NCI-H187 (cell line): ENCODE results near the gene C1QTNF9.
"Not testable (repeated sequence)": the region's sequence is repeated elsewhere in the genome, so short reads cannot be mapped to it uniquely, and the experiment has no call there.

Experiments
- DNase-seq, 2 experiments: peaks; one replicate each; lab custom pipeline; 2025; lab: John Stamatoyannopoulos, UW

The C1QTNF9 gene

DNA sequence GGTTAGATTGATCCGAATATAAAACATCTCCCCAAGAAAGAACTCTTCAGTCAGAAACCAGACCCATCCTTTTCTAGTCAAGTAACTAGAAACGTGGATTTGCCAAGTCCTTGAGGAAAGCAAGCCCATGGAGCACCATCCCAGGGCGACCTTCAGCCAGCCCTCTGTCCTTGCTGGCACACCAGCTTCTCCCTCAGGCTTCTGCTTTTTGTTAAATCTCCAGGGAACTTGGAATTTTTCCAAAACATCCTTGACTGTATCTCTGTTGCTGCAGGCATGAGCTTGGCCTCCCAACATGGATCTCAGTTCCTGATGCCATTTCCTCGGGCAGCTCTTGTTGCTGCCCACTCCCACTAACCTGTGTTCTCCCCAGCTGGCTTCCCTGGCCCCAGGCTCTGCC, 27.1 kb upstream of the C1QTNF9 start:
- no peak for DNase-seq

DNA sequence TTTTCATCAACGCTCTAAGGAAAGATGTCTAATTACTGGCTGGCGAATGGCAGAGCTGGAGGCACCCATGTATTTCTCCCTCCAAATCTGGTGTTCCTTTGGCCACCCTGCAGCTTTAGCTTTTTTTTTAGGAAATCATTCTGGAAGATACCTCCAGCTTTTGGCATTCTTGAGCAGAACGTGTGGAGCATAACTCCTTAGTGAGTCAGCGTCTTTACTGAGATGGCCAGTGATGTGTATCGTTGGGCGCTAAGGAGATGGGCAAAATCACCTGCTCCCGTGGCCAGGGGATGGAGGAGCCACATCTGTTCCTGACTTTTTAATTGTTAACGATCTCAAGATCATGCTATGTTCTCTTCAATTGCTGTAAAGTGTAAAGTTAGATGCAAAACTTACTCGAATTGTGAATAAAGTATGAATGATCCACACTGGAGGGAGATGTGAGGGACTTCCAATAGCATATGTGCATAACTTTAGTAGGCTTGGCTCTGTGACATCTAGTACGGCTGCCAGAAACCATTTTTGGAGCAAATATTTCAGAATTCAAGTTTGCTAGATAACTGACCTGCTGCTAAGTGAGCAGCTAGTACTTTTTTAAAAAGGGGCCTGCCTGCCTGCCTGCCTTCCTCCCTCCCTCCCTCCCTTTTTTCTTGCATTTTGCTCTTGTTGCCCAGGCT, 24.4 kb upstream of the C1QTNF9 start:
- no peak for DNase-seq

DNA sequence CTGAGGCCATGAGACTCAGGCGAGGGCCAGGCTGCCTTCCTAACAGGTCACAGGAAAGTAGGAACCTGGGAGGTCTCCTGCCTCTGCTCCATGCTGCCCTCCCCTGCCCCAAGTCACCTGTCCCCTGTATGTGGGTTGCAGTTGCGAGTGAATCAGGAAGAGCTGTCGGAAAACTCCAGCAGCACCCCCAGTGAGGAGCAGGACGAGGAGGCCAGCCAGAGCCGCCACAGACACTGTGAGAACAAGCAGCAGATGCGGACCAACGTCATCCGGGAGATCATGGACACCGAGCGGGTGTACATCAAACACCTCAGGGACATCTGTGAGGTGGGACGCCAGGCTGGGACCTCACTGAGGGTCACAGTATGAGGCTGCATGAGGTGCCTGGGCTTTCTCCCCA, 22.8 kb upstream of the C1QTNF9 start:
- no peak for DNase-seq

DNA sequence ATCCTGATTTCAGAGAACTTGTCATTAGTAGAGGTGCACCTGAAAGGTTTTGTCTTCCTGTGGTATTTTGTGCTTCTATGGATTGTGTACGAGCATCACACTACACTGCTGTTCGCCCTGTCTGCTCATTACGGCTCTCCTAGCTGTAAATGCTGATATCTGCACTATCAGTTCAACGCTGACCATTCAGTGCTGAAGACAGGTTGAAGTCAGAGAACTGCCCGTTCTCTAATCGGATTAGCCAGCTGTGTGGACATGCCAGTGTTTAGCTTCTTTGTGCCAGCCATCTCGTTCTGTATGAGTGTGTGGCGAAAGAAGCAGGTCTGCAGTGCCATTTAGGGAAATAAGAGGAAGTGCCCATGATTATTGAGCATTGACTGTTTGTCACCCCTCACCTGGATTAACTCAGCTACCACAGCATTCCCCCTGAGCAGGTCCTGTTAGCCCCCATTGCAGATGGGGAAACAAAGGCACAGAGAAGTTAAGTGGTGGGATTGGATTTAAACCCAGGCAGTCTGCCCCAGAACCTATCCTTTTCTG, 21.6 kb upstream of the C1QTNF9 start:
- no peak for DNase-seq

DNA sequence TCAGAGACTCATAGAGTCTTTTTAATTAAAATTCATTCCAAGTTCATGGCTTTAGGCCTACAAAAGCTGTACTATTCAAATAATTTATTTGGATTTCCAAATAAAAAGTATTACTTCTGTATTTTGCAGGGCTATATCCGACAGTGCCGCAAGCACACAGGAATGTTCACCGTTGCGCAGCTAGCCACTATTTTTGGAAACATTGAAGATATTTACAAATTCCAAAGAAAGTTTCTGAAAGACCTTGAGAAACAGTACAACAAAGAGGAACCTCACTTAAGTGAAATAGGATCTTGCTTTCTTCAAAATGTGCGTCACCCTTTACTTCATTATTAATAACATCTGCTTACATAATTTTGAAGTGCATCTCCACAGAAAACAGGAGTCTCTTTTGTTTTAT, 20.5 kb upstream of the C1QTNF9 start:
- no peak for DNase-seq

DNA sequence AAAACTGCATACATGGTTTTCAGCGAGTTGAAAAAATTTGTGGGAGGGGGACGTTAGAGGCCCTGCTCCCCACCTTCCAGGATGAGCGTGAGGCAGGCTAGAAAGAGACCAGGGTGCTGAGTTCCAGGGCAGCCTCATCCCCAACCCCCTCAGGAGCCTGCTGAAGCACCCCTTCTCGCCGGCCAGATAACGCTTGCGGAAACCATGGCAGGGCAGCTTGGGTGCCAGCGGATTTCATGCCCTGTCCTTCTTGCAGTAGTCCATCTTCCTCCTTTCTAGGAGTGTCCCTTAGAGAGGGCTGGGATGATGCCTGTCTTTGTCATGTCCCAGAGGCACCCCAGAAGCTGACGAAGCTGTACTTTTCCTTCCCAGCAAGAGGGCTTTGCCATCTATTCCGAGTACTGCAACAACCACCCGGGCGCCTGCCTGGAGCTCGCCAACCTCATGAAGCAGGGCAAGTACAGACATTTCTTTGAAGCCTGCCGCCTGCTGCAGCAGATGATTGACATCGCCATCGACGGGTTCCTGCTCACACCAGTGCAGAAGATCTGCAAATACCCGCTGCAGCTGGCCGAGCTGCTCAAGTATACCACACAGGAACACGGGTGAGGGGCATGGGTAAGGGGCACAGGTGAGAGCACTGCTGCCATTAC, 19.0 kb upstream of the C1QTNF9 start:
- no peak for DNase-seq

DNA sequence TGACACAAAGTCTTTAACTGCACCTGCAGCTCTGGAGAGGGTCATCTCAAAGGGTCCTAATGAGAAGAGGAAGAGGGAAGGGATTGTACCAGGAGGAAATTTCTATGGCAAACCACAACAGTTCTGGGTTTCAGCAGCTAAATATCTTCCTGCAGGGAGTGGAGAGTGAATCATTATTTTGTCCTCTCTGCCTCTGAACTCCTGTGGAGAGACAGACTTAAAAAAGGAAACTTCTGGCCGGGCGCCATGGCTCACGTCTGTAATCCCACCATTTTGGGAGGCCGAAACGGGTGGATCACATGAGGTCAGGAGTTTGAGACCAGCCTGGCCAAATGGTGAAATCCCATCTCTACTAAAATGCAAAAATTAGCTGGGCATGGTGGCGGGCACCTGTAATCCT, 16.9 kb upstream of the C1QTNF9 start:
- DNase-seq, result no peak

DNA sequence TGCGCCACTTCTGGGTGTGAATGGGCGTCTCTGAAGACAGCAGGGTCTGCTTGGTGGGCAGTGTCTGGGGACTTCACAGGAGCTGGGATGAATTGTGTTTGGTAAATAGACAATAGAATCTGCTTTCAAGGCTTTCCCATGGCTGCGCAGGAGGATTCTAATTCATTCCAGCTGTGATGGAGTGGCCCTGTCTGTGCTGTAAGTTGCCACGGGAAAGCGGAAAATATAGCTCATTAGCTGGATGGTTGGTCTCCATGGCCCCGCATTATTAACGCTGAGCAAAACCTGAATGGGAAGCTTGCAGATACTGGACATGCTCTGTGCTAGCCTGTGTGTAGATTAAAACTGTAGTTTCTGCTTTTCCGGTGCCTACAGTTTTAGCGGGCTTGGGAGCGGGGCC, 15.6 kb upstream of the C1QTNF9 start:
- no peak for DNase-seq

DNA sequence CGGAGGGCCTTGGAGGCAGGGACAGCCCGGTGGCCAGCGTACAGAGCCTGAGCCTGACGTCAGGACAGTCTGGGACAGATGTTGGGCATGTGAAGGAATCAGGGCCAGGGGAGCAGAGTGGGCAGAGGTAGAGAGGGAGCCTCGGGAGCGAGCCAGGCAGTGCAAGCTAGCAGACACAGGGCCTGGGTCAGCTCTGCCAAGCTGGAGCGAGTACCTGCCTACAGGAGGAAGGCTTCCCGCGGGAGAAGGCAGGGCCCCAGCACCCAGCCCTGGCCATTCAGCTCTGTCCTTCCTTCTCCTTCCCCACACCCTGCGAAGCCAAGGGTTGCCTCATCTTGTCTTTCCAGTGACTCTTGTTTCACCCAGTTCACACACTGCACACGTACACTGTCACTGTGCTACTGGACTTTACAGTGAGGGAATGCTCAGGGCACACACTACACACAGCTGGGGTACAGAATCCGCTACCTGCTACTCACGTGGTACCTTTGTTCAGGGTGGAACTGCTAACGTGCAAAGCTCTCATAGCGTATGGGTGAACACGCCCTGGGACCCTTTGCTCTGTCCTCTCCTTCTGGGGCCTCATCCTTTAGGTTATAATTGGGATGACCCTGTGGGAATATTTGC, 9.8 kb upstream of the C1QTNF9 start:
- DNase-seq, result no peak

DNA sequence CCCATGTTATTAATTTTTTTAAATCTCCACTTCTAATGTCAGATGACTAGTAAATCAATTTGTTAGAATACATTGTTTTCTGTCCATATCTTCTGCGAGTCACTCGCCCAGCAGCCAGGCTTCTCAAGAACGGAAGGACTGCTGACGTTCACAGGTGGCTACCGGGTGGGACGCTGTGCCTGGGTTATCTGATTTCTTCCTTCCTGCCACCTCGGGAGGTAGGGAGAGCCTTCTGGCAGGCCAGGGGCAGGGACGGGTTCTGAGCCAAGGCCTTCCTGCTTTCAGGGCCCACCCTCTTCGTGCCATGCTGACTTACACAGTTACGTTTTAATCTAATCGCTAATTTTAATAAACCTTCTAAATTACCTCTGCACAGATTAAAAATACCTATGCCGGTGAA, 7.9 kb upstream of the C1QTNF9 start:
- DNase-seq, result no peak

DNA sequence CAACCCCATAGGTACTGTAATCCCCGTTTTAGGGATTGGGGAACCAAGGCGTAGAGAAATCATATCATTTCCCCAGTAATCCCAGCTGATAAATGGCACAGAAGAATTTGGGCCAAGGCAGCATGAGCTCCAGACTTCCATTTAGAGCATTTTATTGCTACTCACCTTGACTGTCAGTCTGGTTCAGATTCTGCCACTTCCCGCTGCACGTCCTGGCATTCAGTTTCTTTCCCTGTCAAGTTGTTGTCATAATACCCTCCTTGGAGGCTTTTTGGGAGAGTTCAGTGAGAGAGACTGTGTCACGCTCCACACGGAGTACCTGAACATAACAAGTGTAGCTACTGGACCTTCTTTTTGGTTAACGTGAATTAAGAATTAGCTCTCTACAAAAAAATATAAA, 7.5 kb upstream of the C1QTNF9 start:
- DNase-seq, result no peak

DNA sequence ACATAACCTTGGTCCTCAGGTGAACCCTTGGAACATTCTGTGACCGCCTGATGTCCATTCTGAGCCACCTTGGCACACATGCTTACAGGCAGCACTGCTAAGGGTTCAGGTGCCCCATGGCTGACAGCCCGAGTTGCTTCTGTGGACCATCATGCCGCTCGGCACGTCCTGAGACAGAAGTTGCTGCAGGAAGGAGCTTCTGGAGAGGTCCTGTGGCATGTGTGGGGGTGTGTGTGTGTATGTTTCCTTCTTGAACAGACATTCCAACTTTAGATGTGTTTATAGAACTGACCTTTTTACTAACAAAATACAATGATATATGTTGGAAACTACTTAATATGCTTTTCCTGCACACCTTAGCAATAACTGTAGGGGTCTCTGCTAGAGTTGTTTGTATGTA, 4.8 kb upstream of the C1QTNF9 start:
- DNase-seq, result no peak

DNA sequence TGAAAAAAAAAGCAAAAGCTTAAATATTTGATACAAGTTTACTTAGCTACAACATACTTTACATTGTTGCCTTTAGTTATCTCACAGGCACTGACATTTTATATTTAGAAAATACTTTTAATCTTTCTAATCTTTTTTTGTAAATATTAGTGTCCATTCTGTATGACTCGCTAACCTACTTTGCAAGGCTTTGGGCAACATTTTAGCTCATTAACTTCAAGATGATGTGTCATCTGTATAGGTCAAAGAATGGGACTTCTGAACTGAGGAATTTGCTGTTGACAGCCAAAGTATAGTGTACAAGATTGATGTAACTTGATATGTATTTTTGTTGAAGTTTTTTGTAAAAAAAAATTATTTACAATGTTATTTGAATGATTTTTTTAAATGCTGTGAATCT, 2.7 kb upstream of the C1QTNF9 start:
- DNase-seq, result no peak

DNA sequence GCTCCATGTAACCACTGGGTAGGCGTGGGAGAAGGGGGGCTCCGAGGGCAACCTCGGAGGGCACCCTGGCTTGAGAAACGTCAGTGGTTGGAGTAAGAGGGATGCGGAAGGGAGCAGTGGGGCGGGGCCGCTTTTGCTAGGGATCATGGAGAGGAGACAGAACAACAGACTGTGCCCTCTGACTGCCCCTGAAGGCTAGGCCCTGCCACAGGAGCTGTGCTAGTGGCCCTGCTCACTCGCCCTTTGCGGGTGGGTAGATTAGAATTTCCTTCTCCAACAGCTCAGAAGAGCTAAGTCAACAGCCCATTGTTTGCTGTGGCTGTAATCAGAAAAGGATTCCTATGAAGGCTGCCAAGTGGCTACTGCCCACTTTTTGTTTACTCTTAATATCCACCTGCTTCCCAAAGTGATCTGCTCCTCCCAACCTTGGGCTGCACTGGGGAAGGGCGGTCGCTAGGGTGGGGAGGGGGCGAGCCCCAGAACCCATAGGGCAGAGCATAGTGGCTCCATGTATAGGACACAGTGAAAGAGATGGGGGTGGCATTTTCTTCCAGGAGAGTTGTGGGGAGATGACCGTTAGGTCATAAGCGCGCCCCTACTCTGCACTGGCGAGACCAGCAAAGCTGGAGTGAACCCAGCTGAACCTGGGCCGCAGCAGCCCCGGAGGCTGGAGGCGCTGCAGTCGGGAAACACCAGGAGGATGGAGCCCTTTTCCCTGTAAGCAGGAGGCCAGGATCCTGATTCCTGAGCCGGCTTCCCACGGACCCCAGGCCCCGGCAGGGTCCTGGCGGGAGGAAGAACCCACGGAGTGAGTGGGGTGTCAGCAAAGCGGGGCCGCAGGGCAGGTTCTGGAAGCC, 1.9 kb upstream of the C1QTNF9 start:
- DNase-seq, result no peak

DNA sequence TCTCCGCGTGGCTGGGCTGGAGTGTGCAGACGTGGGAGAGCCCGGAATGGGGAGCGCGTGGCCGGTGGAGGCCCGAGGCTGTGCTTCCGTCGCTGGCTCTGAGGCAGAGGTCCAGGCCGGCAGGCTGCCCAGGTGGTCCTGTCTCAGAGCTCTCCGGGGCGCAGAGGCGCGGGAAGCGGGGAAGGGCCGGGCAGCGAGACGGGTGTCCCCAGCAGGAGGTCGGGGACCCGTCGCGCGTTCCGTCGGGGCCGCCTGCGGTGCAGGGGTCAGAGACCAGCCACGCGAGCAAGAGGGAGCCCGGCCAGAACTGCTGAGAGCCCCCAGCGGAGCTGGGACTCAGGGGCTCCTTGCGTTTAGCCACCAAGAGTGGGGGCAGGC, 1.3 kb upstream of the C1QTNF9 start:
- no peak for DNase-seq

DNA sequence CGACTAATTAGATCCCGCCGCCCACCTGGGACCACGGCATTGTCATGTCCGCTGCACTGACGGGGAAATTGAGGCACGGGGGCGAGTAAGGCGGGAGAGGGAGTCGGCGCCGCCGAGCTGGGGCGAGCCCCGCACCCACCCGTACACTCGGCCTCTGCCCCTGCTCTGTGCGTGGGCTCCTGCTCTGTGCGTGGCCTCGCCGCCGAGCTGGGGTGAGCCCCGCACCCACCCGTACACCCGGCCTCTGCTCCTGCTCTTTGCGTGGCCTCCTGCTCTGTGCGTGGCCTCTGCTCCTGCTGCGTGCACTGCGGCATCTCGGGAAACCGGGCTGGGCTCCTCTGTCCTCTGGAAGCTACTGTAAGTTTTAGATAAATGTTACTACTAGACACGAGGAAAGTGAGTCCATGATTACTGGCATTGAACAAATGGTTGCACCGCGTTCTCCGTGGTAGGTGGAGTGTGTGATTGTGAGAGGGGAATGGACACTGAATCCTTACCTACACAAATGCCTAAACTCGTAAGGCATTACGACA, 826 bp upstream of the C1QTNF9 start:
- DNase-seq, result no peak

DNA sequence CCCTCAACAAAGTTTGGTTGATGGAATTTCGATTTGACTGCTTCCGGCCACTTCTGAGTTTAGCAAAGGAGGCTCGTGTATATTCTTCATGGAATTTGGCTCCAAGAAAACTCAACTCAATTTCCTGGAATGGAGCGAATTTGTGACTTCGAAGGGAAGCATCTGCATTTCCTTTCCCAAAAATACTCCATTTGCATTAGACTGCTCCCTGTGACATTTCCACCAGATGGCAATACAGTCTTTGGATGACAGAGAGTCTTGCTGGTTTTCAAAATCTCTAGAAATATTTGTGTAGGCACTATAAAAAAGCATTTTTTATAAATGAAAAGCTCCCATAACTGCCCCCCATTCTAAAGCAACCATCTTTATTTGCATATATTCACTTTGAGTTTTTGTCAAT, 4.1 kb downstream of the C1QTNF9 start:
- DNase-seq, result no peak

DNA sequence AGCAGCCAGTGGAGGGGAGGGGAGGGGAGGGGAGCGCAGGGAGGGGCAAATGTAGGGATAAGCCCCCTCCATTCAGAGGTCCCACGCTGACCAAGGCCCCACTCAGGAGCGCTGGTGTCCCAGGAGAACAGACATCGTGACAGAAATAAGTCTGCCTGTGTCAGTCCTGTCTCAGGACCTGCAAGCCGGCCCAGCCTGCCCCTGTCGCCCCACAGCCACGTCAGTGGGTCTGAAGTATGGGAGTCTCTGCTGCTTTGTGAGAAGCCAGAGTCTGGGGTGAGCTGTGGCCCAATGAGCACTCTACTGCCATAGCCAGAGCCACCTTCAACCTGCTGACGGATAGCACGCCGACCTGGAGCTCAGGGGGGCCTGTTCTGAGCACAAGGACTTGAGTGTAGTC, 8.5 kb downstream of the C1QTNF9 start:
- DNase-seq, result not testable (repeated sequence)

DNA sequence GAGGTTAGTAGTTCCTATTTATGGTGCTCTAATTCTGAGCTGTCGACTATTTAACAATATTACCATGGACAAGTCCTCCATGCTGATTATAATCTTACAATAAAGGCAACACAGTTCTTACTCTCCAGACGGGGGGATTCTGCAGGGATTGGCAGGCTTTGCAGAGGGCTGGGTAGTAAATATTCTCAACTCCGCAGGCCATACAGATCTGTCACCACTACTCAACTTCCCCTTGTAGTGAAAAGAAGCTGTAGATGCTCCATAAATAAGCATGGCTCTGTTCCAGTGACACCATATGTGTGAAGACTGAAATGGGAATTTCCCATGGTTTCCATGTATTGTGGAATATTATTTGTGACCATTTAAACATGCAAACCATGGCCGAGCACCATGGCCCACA, 9.5 kb downstream of the C1QTNF9 start:
- not testable (repeated sequence) for DNase-seq

DNA sequence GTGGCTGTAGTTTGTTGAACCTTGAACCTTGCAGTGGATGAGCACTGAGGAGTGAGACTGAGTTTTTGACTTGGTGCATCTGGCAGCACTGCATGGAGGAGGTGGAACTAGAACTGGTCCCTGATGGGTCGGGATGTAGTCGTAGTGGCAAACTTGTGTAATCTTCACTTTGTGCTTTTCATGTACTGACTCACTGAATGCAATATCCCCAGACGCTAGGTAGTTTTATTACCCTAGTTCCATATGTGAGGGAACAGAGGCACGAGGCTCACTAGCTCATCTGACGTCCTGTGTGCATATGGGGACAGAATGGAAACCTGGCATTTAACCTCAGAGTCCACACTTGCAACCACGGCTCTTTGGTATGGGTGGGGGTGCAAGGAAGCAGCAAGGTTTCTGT, 10.3 kb downstream of the C1QTNF9 start:
- not testable (repeated sequence) for DNase-seq

DNA sequence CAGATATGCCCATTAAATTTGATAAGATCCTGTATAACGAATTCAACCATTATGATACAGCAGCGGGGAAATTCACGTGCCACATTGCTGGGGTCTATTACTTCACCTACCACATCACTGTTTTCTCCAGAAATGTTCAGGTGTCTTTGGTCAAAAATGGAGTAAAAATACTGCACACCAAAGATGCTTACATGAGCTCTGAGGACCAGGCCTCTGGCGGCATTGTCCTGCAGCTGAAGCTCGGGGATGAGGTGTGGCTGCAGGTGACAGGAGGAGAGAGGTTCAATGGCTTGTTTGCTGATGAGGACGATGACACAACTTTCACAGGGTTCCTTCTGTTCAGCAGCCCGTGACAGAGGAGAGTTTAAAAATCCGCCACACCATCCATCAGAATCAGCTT, 12.0 kb downstream of the C1QTNF9 start:
- not testable (repeated sequence) for DNase-seq

DNA sequence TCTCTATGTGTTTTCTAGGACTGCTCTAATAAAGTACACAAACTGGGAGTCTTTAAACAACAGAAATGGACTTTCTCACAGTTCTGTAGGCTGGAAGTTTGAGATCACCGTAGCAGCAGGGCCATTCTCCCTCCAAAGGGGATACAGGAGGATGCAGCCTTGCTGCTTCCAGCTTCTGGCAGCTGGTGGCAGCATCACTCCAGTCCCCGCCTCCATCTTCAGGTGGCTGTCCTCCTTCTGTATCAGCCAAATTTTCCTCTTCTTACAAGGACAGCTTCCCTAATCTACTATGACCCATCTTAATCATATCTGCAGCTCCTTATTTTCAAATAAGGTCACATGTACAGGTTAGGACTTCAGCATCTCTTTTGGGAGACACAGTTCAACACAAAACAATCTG, 13.1 kb downstream of the C1QTNF9 start:
- DNase-seq, result not testable (repeated sequence)
